NCI-H2029 treated with DMSO at 0.1 percent for 48 hours (cell line): Measurements from ENCODE around the gene OR2V2.

Experiments
- DNase-seq: peaks from one replicate; lab custom pipeline; 2025; lab: John Stamatoyannopoulos, UW

Gene OR2V2

DNA sequence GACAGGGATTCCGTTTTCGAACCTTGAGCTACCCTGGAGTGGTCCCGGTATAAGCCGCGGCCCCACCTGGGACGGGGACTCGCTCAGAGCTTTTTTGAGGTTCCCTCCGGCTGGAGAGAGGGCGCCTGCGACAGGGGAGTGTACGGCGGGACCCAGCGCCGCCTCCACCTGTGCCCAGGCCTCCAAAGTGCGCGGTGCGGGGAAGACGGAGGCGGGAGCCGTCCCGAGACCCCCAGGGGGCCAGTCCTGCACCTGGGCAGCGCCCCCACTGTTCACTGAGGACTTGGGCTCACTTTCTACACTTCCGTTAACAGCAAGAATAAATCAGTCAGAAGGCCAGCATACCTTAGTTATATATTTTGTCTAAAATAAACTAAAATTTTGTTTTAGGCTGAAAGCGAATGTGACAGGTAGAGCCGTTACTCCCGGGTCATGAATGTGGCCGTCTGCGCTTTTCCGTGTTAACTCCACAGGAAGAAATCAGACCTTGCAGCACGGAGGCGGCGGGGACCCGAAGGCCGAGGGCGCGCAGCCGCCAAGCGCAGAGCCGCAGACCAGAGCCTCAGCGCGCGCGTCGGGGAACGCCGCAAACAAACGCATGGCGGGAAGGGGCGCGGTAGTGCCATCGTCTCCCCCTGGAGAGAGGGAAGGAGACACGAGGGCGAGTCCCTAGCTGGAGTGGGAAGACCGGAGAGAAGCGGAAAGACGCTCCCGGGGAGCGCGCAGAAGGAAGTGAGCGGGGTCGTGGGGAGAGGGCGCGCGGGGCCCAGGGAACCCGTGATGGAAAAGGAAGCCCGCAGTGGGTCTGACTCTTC lies 43.5 kb downstream of the OR2V2 start:
- no peak for DNase-seq

GRCh38 chr5:181191526-181192336 lies 44.3 kb downstream of the OR2V2 start:
- no peak for DNase-seq

GRCh38 chr5:181192337-181193046 lies 45.1 kb downstream of the OR2V2 start:
- DNase-seq: no peak

DNA sequence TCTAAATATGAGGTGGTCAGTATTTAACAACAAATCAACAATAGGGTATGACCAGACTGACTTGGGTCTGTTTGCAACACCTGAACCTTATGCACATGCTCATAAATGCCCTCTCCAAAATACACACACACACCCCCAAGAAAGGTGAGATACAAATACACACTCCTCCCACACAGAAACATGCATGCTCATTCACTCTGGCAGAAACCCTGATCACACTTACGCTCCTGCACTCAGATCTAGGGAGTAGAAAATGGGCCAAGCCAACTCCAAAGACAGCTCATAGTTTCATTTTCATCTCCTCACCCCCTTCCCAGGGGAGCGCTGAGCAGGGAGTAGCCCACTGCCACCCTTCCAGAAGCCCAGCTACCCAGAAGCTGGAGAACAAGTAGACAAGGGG lies 46.3 kb downstream of the OR2V2 start:
- no peak for DNase-seq

- no peak for DNase-seq
These were observed 47.3 kb downstream of the OR2V2 start for GRCh38 chr5:181194489-181195248.

GRCh38 chr5:181195249-181195761 lies 47.9 kb downstream of the OR2V2 start:
- DNase-seq: no peak

GRCh38 chr5:181197326-181197951 lies 50.1 kb downstream of the OR2V2 start:
- DNase-seq: no peak

DNA sequence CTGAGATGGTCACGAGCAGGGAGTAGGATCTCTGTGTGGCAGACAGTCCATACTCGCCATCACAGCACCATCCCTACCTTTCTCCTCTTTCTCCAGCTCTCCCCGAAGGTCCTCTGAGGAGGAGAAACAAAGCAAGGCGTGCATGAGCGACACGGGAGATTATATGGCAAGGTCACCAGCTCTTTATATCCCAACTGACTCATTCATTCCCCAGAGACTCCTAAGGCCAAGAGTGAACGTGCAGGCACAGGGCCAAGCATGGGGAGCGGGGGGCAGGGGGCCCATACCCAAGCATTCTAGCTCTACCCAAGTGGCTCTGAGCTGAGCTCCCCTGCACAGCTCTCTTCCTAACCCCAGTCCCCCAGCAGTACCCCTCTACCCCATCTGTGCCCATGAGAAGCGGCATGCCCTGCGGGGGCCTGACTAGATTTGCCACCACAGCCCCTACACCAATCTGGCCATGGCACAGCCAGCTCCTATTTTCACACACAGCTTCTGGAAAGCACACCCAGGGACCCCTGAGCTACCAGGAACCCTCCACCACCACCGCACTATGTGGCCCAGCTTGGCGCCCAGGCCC lies 50.8 kb downstream of the OR2V2 start:
- DNase-seq: no peak

DNA sequence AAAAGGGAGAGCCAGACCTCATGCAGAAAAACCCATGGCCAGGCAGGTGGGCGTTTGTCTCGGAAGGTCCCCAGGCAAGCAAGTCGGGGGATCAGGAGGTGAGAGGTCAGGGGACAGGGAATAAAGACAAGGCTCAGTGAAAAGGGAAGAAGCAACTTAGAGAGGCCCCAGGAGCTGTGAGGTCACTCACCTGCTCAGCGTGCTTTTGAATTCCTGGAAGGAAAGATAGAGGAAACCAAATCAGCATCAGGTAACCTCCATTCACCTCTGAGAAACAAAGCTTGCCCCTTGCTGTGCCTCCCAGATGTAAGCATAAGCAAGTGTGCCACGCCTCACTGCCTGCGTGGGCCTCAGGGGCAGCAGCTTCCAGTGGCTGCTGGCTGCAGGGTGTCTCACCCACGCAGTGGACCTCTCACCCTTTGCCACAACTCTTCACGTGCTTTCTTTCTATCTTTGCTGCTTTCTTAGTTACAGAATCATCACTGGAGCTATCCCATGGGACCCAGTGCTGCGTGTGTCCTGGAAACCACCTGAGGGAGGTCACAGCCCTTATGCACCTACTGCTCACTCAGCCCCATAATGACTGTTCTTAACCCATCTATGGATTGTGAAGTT lies 51.6 kb downstream of the OR2V2 start:
- DNase-seq: no peak

- DNase-seq: no peak
These were observed 52.7 kb downstream of the OR2V2 start for GRCh38 chr5:181199881-181200638.

GRCh38 chr5:181200816-181201215 lies 53.4 kb downstream of the OR2V2 start:
- no peak for DNase-seq

- DNase-seq: no peak
These were observed 55.8 kb downstream of the OR2V2 start for GRCh38 chr5:181203093-181203711.

DNA sequence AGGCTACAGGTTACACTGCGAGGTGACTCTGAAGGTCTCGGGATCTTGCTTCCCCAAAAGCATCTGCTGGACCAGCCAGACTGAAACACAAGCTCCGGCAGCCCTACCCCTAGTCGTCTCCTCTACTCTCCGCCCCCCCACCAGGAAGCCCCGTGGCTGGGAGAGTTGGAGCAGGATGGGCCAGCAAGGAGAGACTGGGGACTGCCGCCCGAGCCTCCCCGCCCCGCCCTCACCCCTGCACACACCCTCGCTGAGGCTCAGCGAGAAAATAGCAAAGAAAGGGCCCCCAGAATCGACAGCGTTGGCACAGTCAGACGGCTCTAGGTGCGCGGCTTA lies 56.4 kb downstream of the OR2V2 start:
- no peak for DNase-seq

DNA sequence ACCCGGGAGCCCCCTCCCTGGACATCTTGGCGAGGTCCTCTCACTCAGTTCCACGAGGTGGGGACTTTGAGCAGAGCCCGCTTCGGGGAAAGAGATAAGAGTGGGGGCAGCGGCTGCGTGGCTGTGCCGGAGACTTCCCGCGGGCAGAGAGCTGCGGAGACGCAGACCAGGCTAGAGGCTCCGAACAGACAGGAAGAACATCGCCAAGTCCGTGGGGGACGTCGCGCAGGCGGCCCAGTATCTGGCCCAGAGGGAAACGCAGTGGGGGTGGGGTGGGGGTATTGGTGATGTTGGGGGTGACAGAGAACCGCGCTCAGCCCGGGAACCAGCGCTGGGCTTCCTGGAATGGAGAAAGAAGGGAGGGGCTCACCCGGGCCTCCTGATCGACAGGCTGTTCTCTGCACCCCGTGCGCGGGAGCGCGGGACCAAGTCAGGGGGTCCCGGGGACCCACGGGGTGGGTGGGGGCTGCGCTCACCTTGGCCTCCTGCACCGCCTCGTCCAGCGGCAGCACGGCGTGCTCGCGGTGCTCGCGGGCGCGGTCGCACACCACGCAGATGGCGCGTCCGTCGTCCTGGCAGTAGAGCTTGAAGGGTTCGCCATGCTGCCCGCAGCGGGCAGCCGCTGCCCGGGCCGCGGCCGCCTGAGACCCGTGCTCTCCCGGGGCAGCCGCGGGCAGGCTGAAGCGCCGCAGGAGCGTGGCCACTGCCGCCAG lies 56.9 kb downstream of the OR2V2 start:
- no peak for DNase-seq

DNA sequence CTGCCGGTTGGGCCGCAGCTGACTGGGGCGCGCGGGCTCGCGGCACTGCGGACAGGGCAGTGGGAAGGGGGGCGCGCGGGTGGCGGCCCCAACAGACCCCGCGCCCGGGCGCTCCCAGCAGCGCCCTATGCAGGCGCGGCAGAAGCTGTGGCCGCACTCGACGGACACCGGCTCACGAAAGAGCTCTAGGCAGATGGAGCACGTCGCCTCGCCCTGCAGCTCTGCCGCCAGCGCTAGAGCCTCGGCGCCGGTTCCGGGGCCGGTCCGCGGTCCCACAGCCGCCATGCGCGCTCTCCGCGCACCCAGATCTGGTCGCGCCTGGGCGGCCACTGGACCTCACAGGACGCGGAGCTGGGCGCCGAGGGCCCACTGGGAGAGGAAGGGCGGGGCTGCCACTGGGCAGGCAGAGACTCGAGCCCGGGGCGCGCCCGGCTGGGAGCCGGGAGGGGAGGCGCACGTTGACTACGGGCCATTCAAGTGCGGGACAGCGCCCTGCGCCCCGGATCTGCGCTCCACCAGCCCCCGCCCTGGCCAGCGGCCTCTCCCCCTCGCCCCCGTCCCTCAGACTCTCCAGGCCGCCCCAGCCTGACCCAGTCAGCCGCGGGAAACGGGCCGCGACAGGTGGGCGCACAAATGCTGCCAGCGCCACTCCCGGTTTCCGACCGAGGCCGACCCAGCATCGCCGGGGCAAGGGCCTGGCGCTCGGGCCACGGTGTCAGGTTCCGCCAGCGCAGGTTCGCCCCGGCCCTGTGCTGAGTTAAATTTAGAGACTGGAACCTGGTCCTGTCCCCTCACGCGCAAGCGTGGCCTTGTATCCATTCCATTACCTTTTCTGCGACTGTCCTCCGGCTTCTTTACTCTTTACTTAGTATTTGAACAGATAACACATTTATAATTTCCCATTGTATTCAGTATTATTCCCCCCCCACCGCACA lies 57.7 kb downstream of the OR2V2 start, which contains the start of gene TRIM7:
TSS of gene TRIM7 (minus strand) at position 371 of the 935 bp plus-strand sequence. CDS start at position 285, 86 bp downstream.
- DNase-seq: no peak

DNA sequence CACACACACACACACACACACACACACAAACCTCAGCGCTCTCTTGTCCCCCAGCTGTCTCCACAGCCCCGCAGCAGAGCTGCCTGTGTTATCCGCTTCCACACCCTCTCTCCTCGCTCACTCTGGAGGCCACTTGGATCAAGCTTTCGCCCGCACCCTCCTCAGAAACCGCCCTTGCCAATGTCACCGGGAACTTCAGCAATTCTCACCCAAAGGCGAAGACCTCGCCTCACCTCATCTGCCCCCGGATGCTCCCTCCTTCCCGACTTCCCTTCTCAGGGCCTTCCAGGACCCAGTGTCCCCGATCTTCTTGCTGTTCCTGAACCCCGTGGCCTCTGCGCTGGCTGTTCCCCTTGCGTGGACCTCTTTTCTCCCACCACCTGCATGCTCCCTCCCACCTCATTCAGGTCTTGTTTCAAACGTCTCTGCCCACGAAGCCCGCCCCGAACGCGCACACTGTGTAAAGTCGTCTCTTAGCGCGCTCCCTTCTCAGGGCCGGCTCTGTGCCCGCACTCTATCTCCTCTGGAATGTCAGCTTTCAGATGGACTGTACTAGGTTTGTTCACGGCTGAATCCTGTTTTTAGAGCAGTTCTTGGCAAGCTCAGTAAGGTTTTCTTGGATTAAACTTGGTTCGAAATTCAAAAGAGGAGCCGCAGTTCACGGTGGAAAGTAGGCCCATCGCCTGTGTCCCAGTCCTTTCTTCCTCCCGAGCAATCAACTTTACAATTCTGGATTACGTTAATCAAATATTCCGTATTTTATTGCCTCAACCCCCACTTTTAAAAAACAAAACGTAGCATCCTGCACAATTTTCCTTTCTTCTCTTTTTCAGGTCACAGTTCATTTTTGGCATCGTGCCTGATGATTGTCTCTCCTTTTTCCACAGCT lies 58.6 kb downstream of the OR2V2 start:
- no peak for DNase-seq
